ENCODE measurements around the gene TNFRSF13B. TPM values are rescaled to one million over a fixed set of nuclear protein-coding genes. Genes with fewer than 3 reads are reported as not detected.
A peak's percentile ranks its signal among the peaks of the same experiment; 100 is the strongest.

TNFRSF13B gene
- total and polyA plus RNA-seq, 2 experiments from 2014 or later, result 0.24 TPM; not detected in 1

- ATAC-seq (no peak), DNase-seq (ENCODE audit: low spot score) (no peak)
- H3K4me3 Mint-ChIP-seq, result no peak overlapping the region
- Histone ChIP-seq H4K20me1 (replicated peaks; ENCODE audit: insufficient read depth) (no peaks in the 10 kb centered on the region), H3K27me3 (ENCODE audit: insufficient read depth) (no peaks in the 10 kb centered on the region), H3K4me2 (no peak overlapping the region), H2AFZ (peak overlapping the region; percentile 63; the same call in 1 of the 2 replicates), H3K9me2 (ENCODE audit: insufficient read depth) (no peaks in the 10 kb centered on the region), H3K4me1 (ENCODE audit: insufficient read depth) (no peaks in the 10 kb centered on the region), H3F3A (replicated peaks; ENCODE audit: low read depth) (no peaks in the 10 kb centered on the region), H3K27ac (ENCODE audit: low read depth) (no peak overlapping the region), H3K79me2 (replicated peaks; ENCODE audit: insufficient read depth) (no peaks in the 10 kb centered on the region), H3K4me3 (no peak overlapping the region), H3K36me3 (ENCODE audit: insufficient read depth) (no peaks in the 10 kb centered on the region)
- H3K27ac Mint-ChIP-seq, result no peak overlapping the region
- peaks cover 8% of the 10 kb centered on the region for H3K27me3 Mint-ChIP-seq (ENCODE audit: insufficient read depth, low read depth, poor library complexity)
- H3K4me1 Mint-ChIP-seq, result peaks cover 3% of the 10 kb centered on the region; the same call in 2 of the 3 replicates
- no peaks in the 10 kb centered on the region for H3K36me3 Mint-ChIP-seq (ENCODE audit: low read depth)
- TF ChIP-seq ETS1 (IDR thresholded peaks at IDR 0.05), result no peak
- no peak for TF ChIP-seq STAT1 (IDR thresholded peaks at IDR 0.05; ENCODE audit: unreplicated experiment)
- TF ChIP-seq JUNB (IDR thresholded peaks at IDR 0.05; ENCODE audit: unreplicated experiment), result no peak
- no peak for TF ChIP-seq CREB1 (CRISPR knock-in tag; IDR thresholded peaks at IDR 0.05; ENCODE audit: low read depth)
- no peak for TF ChIP-seq ZNF114 (CRISPR knock-in tag; IDR thresholded peaks at IDR 0.05)
- no peak for TF ChIP-seq NANOG (IDR thresholded peaks at IDR 0.05; ENCODE audit: borderline replicate concordance)
- no peak for TF ChIP-seq EZH2phosphoT487 (IDR thresholded peaks at IDR 0.05; ENCODE audit: unreplicated experiment)
- no peak for TF ChIP-seq ZNF331 (CRISPR knock-in tag; IDR thresholded peaks at IDR 0.05; ENCODE audit: low read depth)
- TF ChIP-seq CTCF (conservative IDR thresholded peaks at IDR 0.05; ENCODE audit: low read depth in 2 of 2), result no peak
- no peak for TF ChIP-seq ZNF462 (CRISPR knock-in tag; IDR thresholded peaks at IDR 0.05)
- H3K9me3 Mint-ChIP-seq, result no peaks in the 10 kb centered on the region; the same call in 2 of the 3 replicates
These were observed 3.3 kb upstream of the TNFRSF13B start for GRCh38 chr17:16975277-16975651.
